ENCODE data around the gene METTL17. TPM values are rescaled to one million over a fixed set of nuclear protein-coding genes. Genes with fewer than 3 reads are reported as not detected.

METTL17 gene
- total RNA-seq, 1 donor from 2014 or later, result 49.0 TPM

GRCh38 chr14:20973501-20973900, 16.3 kb upstream of the METTL17 start:
- Histone ChIP-seq H3K36me3 (ENCODE audit: insufficient read depth, low read length) (no peaks in the 10 kb centered on the region), H3K79me2 (ENCODE audit: insufficient read depth, low read length) (no peaks in the 10 kb centered on the region), H3K9me3 (ENCODE audit: insufficient read depth, low read depth, low read length) (no peaks in the 10 kb centered on the region), H3K9ac (ENCODE audit: low read length) (no peak overlapping the region), H3K27ac (ENCODE audit: low read depth, low read length) (no peak overlapping the region), H3K4me3 (ENCODE audit: insufficient read depth, low read depth, low read length) (no peak overlapping the region), H3K4me1 (ENCODE audit: insufficient read depth, low read length) (peaks cover 19% of the 10 kb centered on the region), H2AFZ (ENCODE audit: low read depth, low read length) (no peak overlapping the region), H3K27me3 (ENCODE audit: insufficient read depth, low read length) (peaks cover 3% of the 10 kb centered on the region), H3K4me2 (ENCODE audit: low read length) (no peak overlapping the region), H4K20me1 (ENCODE audit: insufficient read depth, low read length) (no peaks in the 10 kb centered on the region)
- Mint-ChIP-seq H3K36me3 (ENCODE audit: low read depth, unreplicated experiment) (peaks cover 4% of the 10 kb centered on the region), H3K4me3 (ENCODE audit: unreplicated experiment) (peak overlapping the region; percentile 4), H3K4me1 (ENCODE audit: low read depth, unreplicated experiment) (peaks cover 40% of the 10 kb centered on the region), H3K9me3 (ENCODE audit: unreplicated experiment) (no peaks in the 10 kb centered on the region), H3K27ac (ENCODE audit: unreplicated experiment) (peak overlapping the region; percentile 42), H3K27me3 (ENCODE audit: low read depth, unreplicated experiment) (peaks cover 5% of the 10 kb centered on the region)
- DNase-seq (ENCODE audit: low read depth) (no peak), FAIRE-seq (no peak)
- TF ChIP-seq EZH2 (IDR thresholded peaks at IDR 0.05; ENCODE audit: insufficient read depth, low read length) (no peak), CTCF (IDR thresholded peaks at IDR 0.05; ENCODE audit: insufficient read depth, low read depth, low read length) (no peak)

- Mint-ChIP-seq H3K27ac (ENCODE audit: unreplicated experiment) (no peak overlapping the region), H3K9me3 (ENCODE audit: unreplicated experiment) (no peaks in the 10 kb centered on the region), H3K36me3 (ENCODE audit: low read depth, unreplicated experiment) (no peaks in the 10 kb centered on the region), H3K27me3 (ENCODE audit: low read depth, unreplicated experiment) (no peaks in the 10 kb centered on the region), H3K4me3 (ENCODE audit: unreplicated experiment) (no peak overlapping the region), H3K4me1 (ENCODE audit: low read depth, unreplicated experiment) (peaks cover 38% of the 10 kb centered on the region)
- Histone ChIP-seq H3K9me3 (ENCODE audit: insufficient read depth, low read depth, low read length) (no peaks in the 10 kb centered on the region), H2AFZ (ENCODE audit: low read depth, low read length) (no peak overlapping the region), H3K4me3 (ENCODE audit: insufficient read depth, low read depth, low read length) (no peak overlapping the region), H3K4me1 (ENCODE audit: insufficient read depth, low read length) (peaks cover 19% of the 10 kb centered on the region), H3K36me3 (ENCODE audit: insufficient read depth, low read length) (no peaks in the 10 kb centered on the region), H3K79me2 (ENCODE audit: insufficient read depth, low read length) (no peaks in the 10 kb centered on the region), H4K20me1 (ENCODE audit: insufficient read depth, low read length) (no peaks in the 10 kb centered on the region), H3K27me3 (ENCODE audit: insufficient read depth, low read length) (no peaks in the 10 kb centered on the region), H3K4me2 (ENCODE audit: low read length) (no peak overlapping the region), H3K9ac (ENCODE audit: low read length) (no peak overlapping the region), H3K27ac (ENCODE audit: low read depth, low read length) (no peak overlapping the region)
- DNase-seq (ENCODE audit: low read depth), result no peak
- FAIRE-seq, result no peak
- TF ChIP-seq EZH2 (IDR thresholded peaks at IDR 0.05; ENCODE audit: insufficient read depth, low read length) (no peak), CTCF (IDR thresholded peaks at IDR 0.05; ENCODE audit: insufficient read depth, low read depth, low read length) (no peak)
These were observed 13.5 kb upstream of the METTL17 start for GRCh38 chr14:20976291-20976690.

- Mint-ChIP-seq H3K27me3 (ENCODE audit: low read depth, unreplicated experiment) (peaks cover 7% of the 10 kb centered on the region), H3K9me3 (ENCODE audit: unreplicated experiment) (no peaks in the 10 kb centered on the region), H3K27ac (ENCODE audit: unreplicated experiment) (no peak overlapping the region), H3K4me1 (ENCODE audit: low read depth, unreplicated experiment) (peaks cover 29% of the 10 kb centered on the region), H3K4me3 (ENCODE audit: unreplicated experiment) (no peak overlapping the region), H3K36me3 (ENCODE audit: low read depth, unreplicated experiment) (no peaks in the 10 kb centered on the region)
- Histone ChIP-seq H3K79me2 (ENCODE audit: insufficient read depth, low read length) (no peaks in the 10 kb centered on the region), H3K36me3 (ENCODE audit: insufficient read depth, low read length) (no peaks in the 10 kb centered on the region), H3K4me3 (ENCODE audit: insufficient read depth, low read depth, low read length) (no peak overlapping the region), H3K27ac (ENCODE audit: low read depth, low read length) (no peak overlapping the region), H3K9me3 (ENCODE audit: insufficient read depth, low read depth, low read length) (no peaks in the 10 kb centered on the region), H4K20me1 (ENCODE audit: insufficient read depth, low read length) (no peaks in the 10 kb centered on the region), H3K27me3 (ENCODE audit: insufficient read depth, low read length) (no peaks in the 10 kb centered on the region), H3K9ac (ENCODE audit: low read length) (no peak overlapping the region), H3K4me2 (ENCODE audit: low read length) (no peak overlapping the region), H2AFZ (ENCODE audit: low read depth, low read length) (no peak overlapping the region), H3K4me1 (ENCODE audit: insufficient read depth, low read length) (peaks cover 16% of the 10 kb centered on the region)
- DNase-seq (ENCODE audit: low read depth) (no peak), FAIRE-seq (no peak)
- no peak for TF ChIP-seq CTCF (IDR thresholded peaks at IDR 0.05; ENCODE audit: insufficient read depth, low read depth, low read length)
These were observed 11.1 kb upstream of the METTL17 start for GRCh38 chr14:20978687-20979086.

All from astrocyte (in vitro differentiated cells and primary cell).